Keratinocyte (primary cell): Measurements from ENCODE around the gene SEZ6L2. TPM values are rescaled to one million over a fixed set of nuclear protein-coding genes. Genes with fewer than 3 reads are reported as not detected.

ENCODE experiments used
- DNase-seq: peaks from one replicate; pipeline ENCODE4 v3.0.0-alpha.2; 2011; ENCODE audit warnings: low read depth, missing footprints, low spot score
- FAIRE-seq: peaks from 2 replicates; lab custom pipeline; 2011; peaks lifted over from hg19 to GRCh38; lab: Jason Lieb, UNC
- H2AFZ ChIP-seq: 2 replicates; pipeline ENCODE4 v1.6.0; 2012; ENCODE audit warnings: low read length, control low read depth, inconsistent platforms; ENCODE audit not compliant: control insufficient read depth
- H3K27ac ChIP-seq: 2 replicates; pipeline ENCODE4 v1.5.1; 2011; ENCODE audit warnings: low read length; ENCODE audit not compliant: control insufficient read depth, insufficient read depth
- H3K27me3 ChIP-seq: 3 replicates; pipeline ENCODE4 v1.6.0; 2011; ENCODE audit warnings: low read length; ENCODE audit not compliant: control insufficient read depth, insufficient read depth; ENCODE audit errors: extremely low read depth
- H3K36me3 ChIP-seq, 2 experiments: 2 replicates in 1 of 2; 3 replicates in 1 of 2; pipeline ENCODE4 v1.5.1; 2011; ENCODE audit warnings: low read length in 2 of 2, mild to moderate bottlenecking in 1 of 2; ENCODE audit not compliant: control insufficient read depth in 2 of 2, insufficient read depth in 2 of 2; ENCODE audit errors: extremely low read depth in 1 of 2
- H3K4me1 ChIP-seq: 3 replicates; pipeline ENCODE4 v1.5.1; 2011; ENCODE audit warnings: low read length; ENCODE audit not compliant: control insufficient read depth, insufficient read depth; ENCODE audit errors: extremely low read depth
- H3K4me2 ChIP-seq: 3 replicates; pipeline ENCODE4 v1.6.0; 2011; ENCODE audit warnings: low read depth, low read length; ENCODE audit not compliant: control insufficient read depth, insufficient read depth; ENCODE audit errors: extremely low read depth
- H3K4me3 ChIP-seq, 3 experiments: fragments of 200-600 bp in 1 of 3; sonication (generic) in 1 of 3; 2 replicates in 2 of 3; 3 replicates in 1 of 3; pipeline ENCODE4 v1.5.1; 2011 to 2016; ENCODE audit warnings: low read length in 3 of 3, mild to moderate bottlenecking in 3 of 3, control low read depth in 2 of 3, inconsistent platforms in 1 of 3, low read depth in 1 of 3, mixed read lengths in 1 of 3, mixed run types in 1 of 3, moderate library complexity in 1 of 3; ENCODE audit not compliant: control insufficient read depth in 2 of 3, insufficient read depth in 2 of 3; ENCODE audit errors: extremely low read depth in 1 of 3
- H3K79me2 ChIP-seq: 2 replicates; pipeline ENCODE4 v1.6.0; 2012; ENCODE audit warnings: low read length; ENCODE audit not compliant: control insufficient read depth, insufficient read depth
- H3K9ac ChIP-seq: 3 replicates; pipeline ENCODE4 v1.6.0; 2011; ENCODE audit warnings: low read length; ENCODE audit not compliant: control insufficient read depth, insufficient read depth; ENCODE audit errors: extremely low read depth
- H3K9me1 ChIP-seq: 3 replicates; pipeline ENCODE4 v1.6.0; 2011; ENCODE audit warnings: low read length; ENCODE audit not compliant: control insufficient read depth, insufficient read depth; ENCODE audit errors: extremely low read depth
- H3K9me3 ChIP-seq: 2 replicates; pipeline ENCODE4 v1.5.1; 2012; ENCODE audit warnings: low read depth, low read length; ENCODE audit not compliant: control insufficient read depth
- H4K20me1 ChIP-seq: 3 replicates; pipeline ENCODE4 v1.6.0; 2011; ENCODE audit warnings: low read length; ENCODE audit not compliant: control insufficient read depth, insufficient read depth; ENCODE audit errors: extremely low read depth
- CTCF ChIP-seq, 3 experiments: IDR thresholded peaks in 1 of 3; conservative IDR thresholded peaks in 1 of 3; optimal IDR thresholded peaks in 1 of 3; 2 replicates in 2 of 3; 3 replicates in 1 of 3; pipeline versions ENCODE3 to v1.5.1; 2011; ENCODE audit warnings: low read length in 3 of 3, mild to moderate bottlenecking in 3 of 3, moderate library complexity in 2 of 3, control low read depth in 1 of 3, inconsistent platforms in 1 of 3; ENCODE audit not compliant: insufficient read depth in 2 of 3; ENCODE audit errors: extremely low read depth in 1 of 3
- EZH2 ChIP-seq: IDR thresholded peaks from one replicate; pipeline ENCODE4 v1.6.1; 2012; ENCODE audit warnings: inconsistent platforms, mild to moderate bottlenecking, low read length, moderate library complexity
- dilution Hi-C: fragments of 300-500 bp; cut with MboI; formaldehyde crosslinking; loops from one replicate; pipeline ENCODE4 v1.7.0; 2020; ENCODE audit warnings: low sequenced_read_pairs; ENCODE audit not compliant: extremely low pct_ligation_motif_present
- polyA plus RNA-seq, 5 experiments: library from polyadenylated mRNA; depleted of rRNA in 3 of 5; stranded (reverse) in 3 of 5; stranded (forward) in 1 of 5; unstranded in 1 of 5; fragments of >200 nt; gene quantifications; 1 replicate in 1 of 5; 2 replicates in 3 of 5; 3 replicates in 1 of 5; pipeline versions ENCODE4 v1.2.1 to v1.2.3, GENCODE V29; 2011 to 2012; ENCODE audit warnings: missing spikeins in 2 of 5, low read depth in 1 of 5, low replicate concordance in 1 of 5

Gene SEZ6L2
- polyA plus RNA-seq, 1 donor (not counting 4 experiments of a cell fraction or from before 2014, with no cell fraction given) = 0.68 TPM

GRCh38 chr16:29913514-29913913 lies 14.2 kb upstream of the SEZ6L2 start:
- dilution Hi-C loops = no loop called here
- Histone ChIP-seq H3K36me3 (peaks cover 0 to 4% of the 10 kb centered on the region in 2 experiments), H3K9me1 (no peaks in the 10 kb centered on the region), H3K4me3 (no peak overlapping the region), H3K79me2 (no peaks in the 10 kb centered on the region), H3K27ac (no peak overlapping the region), H3K27me3 (no peaks in the 10 kb centered on the region), H3K4me2 (no peak overlapping the region), H3K9ac (no peak overlapping the region), H3K4me1 (no peaks in the 10 kb centered on the region), H2AFZ (no peak overlapping the region), H3K9me3 (no peaks in the 10 kb centered on the region), H4K20me1 (no peaks in the 10 kb centered on the region)
- DNase-seq (no peak), FAIRE-seq (no peak)
- no peak for TF ChIP-seq CTCF (optimal IDR thresholded peaks at IDR 0.05 in 1 of 3, IDR thresholded peaks at IDR 0.05 in 1 of 3, conservative IDR thresholded peaks at IDR 0.05 in 1 of 3; ENCODE audit: extremely low read depth in 1 of 3, insufficient read depth in 2 of 3, low read length in 3 of 3)
- no peak for TF ChIP-seq EZH2

GRCh38 chr16:29912087-29912486 lies 12.7 kb upstream of the SEZ6L2 start:
- no peaks in the 10 kb centered on the region for H4K20me1 ChIP-seq
- no peak overlapping the region for H2AFZ ChIP-seq
- no peak for FAIRE-seq
- no peaks in the 10 kb centered on the region for H3K9me3 ChIP-seq
- no peak for DNase-seq
- TF ChIP-seq CTCF (optimal IDR thresholded peaks at IDR 0.05 in 1 of 3, IDR thresholded peaks at IDR 0.05 in 1 of 3, conservative IDR thresholded peaks at IDR 0.05 in 1 of 3; ENCODE audit: extremely low read depth in 1 of 3, insufficient read depth in 2 of 3, low read length in 3 of 3) (no peak), EZH2 (no peak)
- no peak overlapping the region for H3K4me2 ChIP-seq
- H3K9ac ChIP-seq = no peak overlapping the region
- no peak overlapping the region for H3K4me3 ChIP-seq
- H3K27me3 ChIP-seq = no peaks in the 10 kb centered on the region
- H3K4me1 ChIP-seq = no peaks in the 10 kb centered on the region
- dilution Hi-C loops = no loop called here
- H3K9me1 ChIP-seq = no peaks in the 10 kb centered on the region
- H3K79me2 ChIP-seq = no peaks in the 10 kb centered on the region
- peaks cover 0 to 5% of the 10 kb centered on the region in 2 experiments for H3K36me3 ChIP-seq
- H3K27ac ChIP-seq = no peak overlapping the region
